HCT116 (cell line): ENCODE results near the gene SKA2.

ENCODE experiments used
- CTCF ChIP-seq, 3 experiments: fragments of 200-600 bp in 1 of 3; sonication (generic) in 1 of 3; IDR thresholded peaks in 2 of 3; conservative IDR thresholded peaks in 1 of 3; 2 replicates each; pipeline ENCODE4 v1.5.1; 2012 to 2017; ENCODE audit warnings: low read depth in 2 of 3, low read length in 2 of 3, antibody characterized with exemption in 1 of 3, borderline replicate concordance in 1 of 3, control low read depth in 1 of 3, mild to moderate bottlenecking in 1 of 3, mixed read lengths in 1 of 3, mixed run types in 1 of 3, moderate library complexity in 1 of 3; ENCODE audit not compliant: insufficient read depth in 1 of 3
- ELF1 ChIP-seq: IDR thresholded peaks from 2 replicates; pipeline ENCODE4 v1.6.1; 2012; ENCODE audit warnings: low read depth, borderline replicate concordance
- EZH2 ChIP-seq: fragments of 200-600 bp; sonication (generic); IDR thresholded peaks from 2 replicates; pipeline ENCODE4 v1.6.1; 2017; ENCODE audit warnings: antibody characterized with exemption, mixed run types
- POLR2A ChIP-seq: IDR thresholded peaks from 2 replicates; pipeline ENCODE4 v1.7.0; 2011; ENCODE audit warnings: borderline replicate concordance; ENCODE audit not compliant: insufficient read depth, insufficient read length; ENCODE audit errors: extremely low read depth
- TCF7L2 ChIP-seq: IDR thresholded peaks from 2 replicates; pipeline ENCODE4 v1.7.0; 2011; ENCODE audit warnings: borderline replicate concordance, inconsistent platforms; ENCODE audit not compliant: insufficient read depth, insufficient read length; ENCODE audit errors: extremely low read depth
- ZFX ChIP-seq: fragments of 450-650 bp; IDR thresholded peaks from 2 replicates; pipeline ENCODE4 v1.6.1; 2017
- ZNF274 ChIP-seq: fragments of 200-500 bp; sonication (Bioruptor generic); IDR thresholded peaks from 2 replicates; pipeline ENCODE4 v1.6.1; 2014; ENCODE audit warnings: mild to moderate bottlenecking, low read depth, low read length, inconsistent platforms

- TF ChIP-seq EZH2 (no peak), ELF1 (no peak), POLR2A (no peak), CTCF (IDR thresholded peaks at IDR 0.05 in 2 of 3, conservative IDR thresholded peaks at IDR 0.05 in 1 of 3; ENCODE audit: borderline replicate concordance in 1 of 3, insufficient read depth in 1 of 3, low read depth in 2 of 3, low read length in 2 of 3) (no peak), TCF7L2 (no peak), ZFX (no peak), ZNF274 (no peak)
These were observed 31.9 kb upstream of the SKA2 start for GRCh38 chr17:59186850-59187249.
